ENCODE measurements around the gene KCND3.

DNA sequence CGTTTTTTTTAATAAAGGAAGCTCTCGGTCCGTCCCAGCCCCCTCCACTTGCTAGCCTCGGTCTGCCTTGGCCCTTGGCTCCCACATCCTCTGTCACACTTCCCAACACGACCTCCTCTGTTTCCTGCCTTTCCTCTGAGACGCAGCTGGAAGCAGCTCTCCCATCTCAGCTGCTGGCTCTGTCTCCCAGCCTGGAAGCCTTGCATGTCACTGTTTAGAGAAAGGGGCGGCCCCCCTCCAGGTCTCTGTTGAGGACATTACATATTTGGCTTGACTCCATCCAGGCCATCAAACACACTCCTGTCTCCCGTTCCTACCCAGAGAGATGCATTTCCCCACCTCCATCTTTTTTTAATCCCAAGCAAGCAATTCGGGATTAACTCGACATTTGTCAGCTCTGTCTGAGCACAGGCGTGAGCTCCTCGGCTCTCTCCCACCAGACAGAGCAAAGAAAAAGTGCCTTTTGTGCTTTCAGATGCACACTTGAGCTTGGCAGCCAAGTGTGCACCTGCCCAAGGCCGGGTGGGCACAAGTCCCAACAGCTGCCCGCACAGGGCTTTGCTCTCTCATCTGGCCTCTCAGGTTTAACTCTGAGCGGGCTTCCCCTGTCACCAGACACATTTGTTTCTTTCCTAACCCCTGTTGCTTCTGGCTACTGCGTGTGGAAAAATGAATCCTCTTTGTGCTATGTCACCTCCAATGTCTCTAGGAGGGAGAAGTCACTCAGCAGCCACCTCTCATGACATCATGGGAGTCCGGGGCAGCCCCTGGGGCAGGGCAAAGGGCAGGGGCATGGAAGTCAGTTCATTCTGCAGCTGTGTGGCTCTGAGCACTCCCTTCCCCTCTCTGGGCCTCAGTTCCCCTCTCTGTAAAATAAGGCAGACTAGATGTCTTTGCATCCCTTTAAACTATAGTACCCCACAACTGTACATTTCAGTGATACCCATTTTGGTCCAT is 108.3 kb downstream of the KCND3 start:
- TF ChIP-seq POLR2AphosphoS5 (IDR thresholded peaks at IDR 0.05; ENCODE audit: low read depth, low read length) (no peak), POLR2A (IDR thresholded peaks at IDR 0.05; ENCODE audit: low read depth, low read length) (no peak)

Measured in GM12892 (cell line).